GM20431 (cell line): ENCODE measurements around the gene MYPN.
"Not testable (repeated sequence)": the region's sequence is repeated elsewhere in the genome, so short reads cannot be mapped to it uniquely, and the experiment has no call there.

ENCODE experiments used
- in situ Hi-C: fragments of 300-500 bp; cut with MseI, MboI; formaldehyde crosslinking; loops from one replicate; pipeline ENCODE4 v1.15.0; 2020; ENCODE audit warnings: low sequenced_read_pairs; ENCODE audit not compliant: unreplicated experiment

MYPN gene, protein sequence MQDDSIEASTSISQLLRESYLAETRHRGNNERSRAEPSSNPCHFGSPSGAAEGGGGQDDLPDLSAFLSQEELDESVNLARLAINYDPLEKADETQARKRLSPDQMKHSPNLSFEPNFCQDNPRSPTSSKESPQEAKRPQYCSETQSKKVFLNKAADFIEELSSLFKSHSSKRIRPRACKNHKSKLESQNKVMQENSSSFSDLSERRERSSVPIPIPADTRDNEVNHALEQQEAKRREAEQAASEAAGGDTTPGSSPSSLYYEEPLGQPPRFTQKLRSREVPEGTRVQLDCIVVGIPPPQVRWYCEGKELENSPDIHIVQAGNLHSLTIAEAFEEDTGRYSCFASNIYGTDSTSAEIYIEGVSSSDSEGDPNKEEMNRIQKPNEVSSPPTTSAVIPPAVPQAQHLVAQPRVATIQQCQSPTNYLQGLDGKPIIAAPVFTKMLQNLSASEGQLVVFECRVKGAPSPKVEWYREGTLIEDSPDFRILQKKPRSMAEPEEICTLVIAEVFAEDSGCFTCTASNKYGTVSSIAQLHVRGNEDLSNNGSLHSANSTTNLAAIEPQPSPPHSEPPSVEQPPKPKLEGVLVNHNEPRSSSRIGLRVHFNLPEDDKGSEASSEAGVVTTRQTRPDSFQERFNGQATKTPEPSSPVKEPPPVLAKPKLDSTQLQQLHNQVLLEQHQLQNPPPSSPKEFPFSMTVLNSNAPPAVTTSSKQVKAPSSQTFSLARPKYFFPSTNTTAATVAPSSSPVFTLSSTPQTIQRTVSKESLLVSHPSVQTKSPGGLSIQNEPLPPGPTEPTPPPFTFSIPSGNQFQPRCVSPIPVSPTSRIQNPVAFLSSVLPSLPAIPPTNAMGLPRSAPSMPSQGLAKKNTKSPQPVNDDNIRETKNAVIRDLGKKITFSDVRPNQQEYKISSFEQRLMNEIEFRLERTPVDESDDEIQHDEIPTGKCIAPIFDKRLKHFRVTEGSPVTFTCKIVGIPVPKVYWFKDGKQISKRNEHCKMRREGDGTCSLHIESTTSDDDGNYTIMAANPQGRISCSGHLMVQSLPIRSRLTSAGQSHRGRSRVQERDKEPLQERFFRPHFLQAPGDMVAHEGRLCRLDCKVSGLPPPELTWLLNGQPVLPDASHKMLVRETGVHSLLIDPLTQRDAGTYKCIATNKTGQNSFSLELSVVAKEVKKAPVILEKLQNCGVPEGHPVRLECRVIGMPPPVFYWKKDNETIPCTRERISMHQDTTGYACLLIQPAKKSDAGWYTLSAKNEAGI (N-terminal part only)

GRCh38 chr10:68109331-68109730 lies at the start of gene MYPN:
MYPN (plus strand) TSS chr10:68109488; CDS start chr10:68121439, 11,951 bp downstream.
- in situ Hi-C loops = no loop called here

- in situ Hi-C loops = no loop called here
Observed at GRCh38 chr10:68067029-68067428, 42.3 kb upstream of the MYPN start.

DNA sequence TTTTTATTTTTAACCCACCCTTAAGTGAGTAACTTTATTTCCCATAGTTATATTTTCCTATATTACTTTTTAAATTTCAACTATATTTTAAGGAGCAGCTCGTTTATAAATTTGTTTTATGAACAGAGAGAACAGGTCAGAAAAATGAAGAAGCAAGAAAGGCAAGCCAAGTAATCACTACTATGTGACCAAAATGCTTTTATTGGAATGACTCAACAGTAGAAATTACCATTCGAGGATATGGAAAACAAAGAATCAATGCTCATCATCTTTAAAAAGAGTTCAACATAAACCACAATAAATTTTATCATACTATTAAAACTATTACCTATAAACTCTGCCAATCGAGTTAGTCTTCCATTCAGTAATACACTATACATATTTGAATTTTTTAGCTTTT lies 41.8 kb upstream of the MYPN start:
- in situ Hi-C loops = no loop called here

GRCh38 chr10:68073631-68074030 lies 35.7 kb upstream of the MYPN start:
- in situ Hi-C loops = no loop called here

DNA sequence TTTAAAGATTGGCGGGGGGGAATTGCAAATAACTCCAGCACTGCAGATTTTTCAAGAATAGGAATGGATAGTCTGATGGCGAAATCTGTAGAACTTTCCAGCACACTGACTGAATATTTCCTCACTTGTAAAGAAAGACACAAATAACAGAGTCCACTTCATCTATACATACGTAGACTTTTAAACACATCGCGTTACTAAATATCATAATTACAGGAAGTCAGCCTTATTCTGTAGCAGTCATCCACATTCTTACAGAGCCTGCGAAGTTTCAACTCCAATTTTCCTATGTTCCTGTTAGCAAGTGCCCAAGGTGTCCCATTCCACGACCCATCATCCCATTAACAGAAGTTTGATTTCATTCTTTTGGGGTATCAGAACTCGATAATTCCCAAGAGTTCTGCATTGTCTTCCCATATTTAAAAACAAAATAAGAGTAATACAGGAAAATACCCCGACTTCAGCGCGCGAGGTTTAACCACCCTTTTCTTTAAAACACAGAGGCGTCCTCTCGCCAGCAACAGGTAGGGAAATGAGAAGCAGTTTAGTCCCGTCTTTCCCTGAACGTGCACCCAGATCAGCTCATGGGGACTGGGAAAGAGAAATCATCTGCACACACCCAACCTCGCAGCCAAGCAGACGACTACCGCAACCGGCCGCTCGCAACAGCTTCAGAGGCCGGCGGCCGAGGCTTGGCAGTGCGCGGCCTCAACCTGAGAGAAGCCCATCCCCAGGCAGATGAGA lies 35.1 kb upstream of the MYPN start:
- in situ Hi-C loops = no loop called here

DNA sequence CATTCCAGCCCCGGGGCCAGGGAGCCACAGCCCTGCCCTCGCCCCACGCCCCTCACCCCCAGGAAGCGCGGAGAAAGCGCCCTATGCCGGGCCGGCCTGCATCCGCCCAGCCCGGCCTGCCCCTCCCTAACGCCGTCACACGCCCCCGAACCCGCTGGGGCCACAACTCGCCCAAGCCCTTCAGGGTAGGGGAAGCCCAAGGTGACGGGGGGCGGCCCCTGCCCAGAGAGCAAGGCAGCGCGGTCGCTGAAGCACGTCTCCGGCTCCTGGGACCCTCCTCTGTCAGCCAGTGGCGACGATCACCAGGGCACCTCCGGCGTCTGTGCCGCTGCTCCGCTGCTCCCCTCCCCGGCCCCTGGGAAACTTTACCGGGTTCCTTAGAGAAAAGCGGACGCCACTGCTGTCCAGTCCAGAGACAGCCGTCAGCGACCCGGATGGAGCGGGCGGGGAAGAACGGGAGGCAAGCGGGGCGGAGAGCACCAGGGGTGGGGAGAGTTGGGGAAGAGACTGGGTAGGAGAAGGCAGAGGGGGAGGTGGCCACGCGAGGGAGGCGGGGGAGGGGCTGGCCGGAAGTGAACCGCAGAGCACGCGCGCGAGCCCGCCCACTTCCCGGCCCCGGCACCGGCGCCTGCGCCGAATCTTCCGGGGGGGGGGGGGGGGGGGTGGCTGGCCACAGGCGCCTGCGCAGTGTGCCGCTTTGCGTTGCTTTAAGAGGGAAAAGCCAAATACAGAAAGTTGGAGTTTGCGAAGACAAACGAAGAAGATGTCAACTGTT lies 34.3 kb upstream of the MYPN start, which contains the start of gene HERC4:
HERC4 (minus strand) TSS at position 509 of the 775 bp plus-strand sequence. CDS start 2,175 bp downstream, outside the sequence.
- in situ Hi-C loops = no loop called here

GRCh38 chr10:68075550-68076004 lies 33.7 kb upstream of the MYPN start:
- in situ Hi-C loops = no loop called here

DNA sequence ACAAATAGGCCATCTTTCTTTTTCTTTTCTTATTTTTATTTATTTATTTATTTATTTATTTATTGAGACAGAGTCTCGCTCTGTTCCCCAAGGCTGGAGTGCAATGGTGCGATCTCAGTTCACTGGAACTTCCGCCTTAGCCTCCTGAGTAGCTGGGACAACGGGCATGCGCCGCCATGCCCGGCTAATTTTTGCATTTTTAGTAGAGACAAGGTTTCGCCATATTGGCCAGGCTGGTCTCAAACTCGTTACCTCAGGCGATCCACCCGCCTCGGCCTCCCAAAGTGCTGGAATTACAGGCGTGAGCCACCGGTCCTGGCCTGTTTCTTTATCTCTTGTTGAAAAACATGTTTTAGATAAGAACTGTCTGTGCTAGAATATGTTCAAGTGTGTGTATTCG lies 33.2 kb upstream of the MYPN start:
- in situ Hi-C loops = not testable (repeated sequence)

DNA sequence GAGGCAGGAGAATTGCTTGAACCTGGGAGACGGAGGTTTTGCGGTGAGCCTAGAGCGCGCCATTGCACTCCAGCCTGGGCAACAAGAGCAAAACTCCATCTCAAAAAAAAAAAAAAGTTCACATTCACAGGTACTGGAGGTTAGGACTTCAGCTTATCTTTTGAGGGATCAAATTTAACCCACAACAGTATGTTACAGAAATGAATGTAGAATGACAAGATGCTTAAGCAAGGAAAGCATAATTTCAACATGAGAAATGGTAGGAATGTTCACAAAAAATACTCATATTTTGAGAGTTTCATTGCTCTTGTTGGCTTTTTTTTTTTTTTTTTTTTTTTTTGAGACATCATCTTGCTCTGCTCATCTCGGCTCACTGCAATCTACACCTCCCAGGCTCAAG lies 32.3 kb upstream of the MYPN start:
- in situ Hi-C loops = no loop called here

DNA sequence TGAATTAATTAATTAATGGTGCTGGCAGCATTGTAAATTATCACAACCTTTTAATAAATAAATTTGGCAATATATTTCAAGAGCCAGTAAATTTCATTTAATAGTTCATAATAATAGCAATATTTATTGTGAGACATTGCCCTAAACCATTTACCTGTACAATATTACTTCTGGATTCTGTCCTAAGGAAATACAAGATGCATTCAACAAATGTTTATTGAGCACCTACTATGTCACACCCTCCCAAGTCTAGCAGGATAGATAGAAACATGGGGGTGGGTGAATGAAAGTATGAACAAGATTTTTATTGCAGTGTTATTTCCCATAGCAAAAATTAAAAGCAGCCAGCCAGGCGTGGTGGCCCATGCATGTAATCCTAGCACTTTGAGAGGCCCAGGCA lies 29.9 kb upstream of the MYPN start:
- in situ Hi-C loops = no loop called here

DNA sequence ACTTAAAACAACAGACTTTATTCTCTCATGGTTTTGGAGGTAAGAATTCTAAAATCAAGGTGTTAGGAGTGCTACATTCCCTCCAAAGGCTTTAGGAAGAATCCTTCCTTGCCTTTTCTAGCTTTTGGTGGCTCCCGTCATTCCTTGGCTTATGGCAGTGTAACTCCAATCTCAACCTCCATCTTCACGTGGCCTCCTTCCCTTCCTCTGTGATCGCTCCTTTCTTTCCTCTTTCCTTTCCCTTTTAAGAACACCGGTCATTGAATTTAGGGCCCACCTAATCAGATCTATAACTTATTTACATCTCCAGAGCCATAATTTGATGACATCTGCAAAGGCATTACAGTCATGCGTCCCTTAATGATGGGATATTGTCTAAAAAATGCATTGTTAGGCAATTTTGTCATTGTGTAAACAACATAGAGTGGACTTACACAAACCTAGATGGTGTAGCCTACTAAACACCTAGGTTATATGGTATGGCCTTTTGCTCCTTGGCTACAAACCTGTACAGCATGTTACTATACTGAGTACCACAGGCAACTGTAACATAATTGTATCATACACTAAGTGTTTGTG lies 28.3 kb upstream of the MYPN start:
- in situ Hi-C loops = no loop called here

DNA sequence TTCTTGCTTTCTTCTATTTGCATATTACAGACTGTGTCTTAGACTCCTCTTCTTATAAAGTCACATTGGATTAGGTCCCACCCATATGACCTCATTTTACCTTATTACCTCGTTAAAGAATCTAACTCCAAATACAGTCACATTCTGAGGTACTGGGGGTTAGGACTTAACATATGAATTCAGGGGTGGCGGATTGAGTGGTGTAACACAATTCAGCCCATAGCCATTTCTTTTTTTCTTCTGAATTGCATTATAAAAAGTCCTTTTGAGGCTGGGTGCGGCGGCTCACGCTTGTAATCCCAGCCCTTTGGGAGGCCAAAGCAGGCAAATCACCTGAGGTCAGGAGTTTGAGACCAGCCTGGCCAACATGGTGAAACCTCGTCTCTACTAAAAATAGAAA lies 27.4 kb upstream of the MYPN start:
- in situ Hi-C loops = no loop called here

DNA sequence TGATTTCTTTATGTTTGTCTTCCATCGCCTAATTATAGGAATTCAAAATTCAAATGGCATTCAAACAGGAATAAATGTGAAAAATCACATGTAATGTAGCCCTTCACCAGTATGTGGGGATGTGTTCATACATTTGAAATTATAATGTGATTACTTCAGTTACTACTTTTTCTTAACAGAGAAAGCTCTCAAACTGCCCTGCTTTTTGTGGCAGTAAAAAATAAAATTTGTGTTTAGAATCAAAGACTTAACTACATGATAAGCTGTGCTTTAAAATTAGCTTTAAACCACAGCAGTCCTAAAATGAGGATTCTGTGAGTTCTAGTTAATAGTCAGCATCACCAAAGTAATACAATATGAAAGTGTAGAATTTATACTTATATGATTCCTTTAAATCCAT lies 26.4 kb upstream of the MYPN start:
- in situ Hi-C loops = no loop called here

DNA sequence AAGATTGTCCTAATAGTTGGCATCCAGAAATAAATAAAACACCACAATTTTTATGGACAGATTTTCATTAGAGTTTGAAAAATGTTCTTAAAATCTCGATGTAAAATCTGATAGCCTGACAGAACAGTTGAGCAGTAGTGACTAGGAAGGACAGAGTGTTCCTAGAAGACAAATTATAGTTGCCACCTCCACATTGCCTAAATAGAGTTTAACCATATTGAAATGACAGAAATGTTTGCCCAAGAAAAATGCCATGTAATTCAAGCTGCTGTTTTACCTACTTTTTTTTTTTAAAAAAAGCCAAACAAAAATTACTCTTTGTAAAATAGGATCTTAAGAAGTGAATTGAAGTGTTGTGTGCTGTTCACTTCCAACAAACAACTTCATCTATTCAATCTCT lies 25.3 kb upstream of the MYPN start:
- in situ Hi-C loops = no loop called here

DNA sequence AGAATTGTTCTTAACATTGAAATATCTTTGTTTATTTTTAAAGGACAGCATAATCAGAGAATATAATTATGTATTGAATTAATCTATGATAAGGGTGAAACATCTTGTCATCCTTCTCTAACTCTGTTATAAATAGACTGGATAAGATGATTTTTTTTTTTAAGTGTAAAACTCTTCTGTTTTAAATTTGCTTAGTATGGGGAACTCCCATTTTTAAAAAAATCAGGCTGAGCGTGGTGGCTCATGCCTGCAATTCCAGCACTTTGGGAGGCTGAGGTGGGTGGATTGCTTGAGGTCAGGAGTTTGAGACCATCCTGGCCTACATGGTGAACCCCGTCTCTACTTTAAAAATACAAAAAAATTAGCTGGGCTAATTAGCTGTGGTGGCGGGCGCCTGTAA lies 24.8 kb upstream of the MYPN start:
- in situ Hi-C loops = no loop called here

DNA sequence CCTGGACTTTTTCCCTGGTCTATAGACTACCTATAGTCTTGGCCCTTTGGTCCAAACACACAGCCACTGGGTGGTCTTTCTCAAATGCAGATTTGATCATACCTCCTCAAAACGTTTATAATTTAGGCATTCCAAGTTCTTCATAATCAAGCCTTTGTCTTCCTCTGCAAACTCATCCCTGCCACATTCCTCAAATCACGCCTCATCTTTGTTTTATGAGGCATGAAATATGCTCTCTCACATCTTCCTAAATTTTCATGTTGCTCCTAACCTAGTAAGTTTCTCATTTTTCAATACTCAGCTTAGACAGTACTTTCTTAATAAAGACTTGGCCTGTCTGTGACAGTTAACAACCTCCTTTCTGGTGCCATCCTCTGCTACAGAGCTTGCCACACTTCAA lies 23.3 kb upstream of the MYPN start:
- in situ Hi-C loops = no loop called here

DNA sequence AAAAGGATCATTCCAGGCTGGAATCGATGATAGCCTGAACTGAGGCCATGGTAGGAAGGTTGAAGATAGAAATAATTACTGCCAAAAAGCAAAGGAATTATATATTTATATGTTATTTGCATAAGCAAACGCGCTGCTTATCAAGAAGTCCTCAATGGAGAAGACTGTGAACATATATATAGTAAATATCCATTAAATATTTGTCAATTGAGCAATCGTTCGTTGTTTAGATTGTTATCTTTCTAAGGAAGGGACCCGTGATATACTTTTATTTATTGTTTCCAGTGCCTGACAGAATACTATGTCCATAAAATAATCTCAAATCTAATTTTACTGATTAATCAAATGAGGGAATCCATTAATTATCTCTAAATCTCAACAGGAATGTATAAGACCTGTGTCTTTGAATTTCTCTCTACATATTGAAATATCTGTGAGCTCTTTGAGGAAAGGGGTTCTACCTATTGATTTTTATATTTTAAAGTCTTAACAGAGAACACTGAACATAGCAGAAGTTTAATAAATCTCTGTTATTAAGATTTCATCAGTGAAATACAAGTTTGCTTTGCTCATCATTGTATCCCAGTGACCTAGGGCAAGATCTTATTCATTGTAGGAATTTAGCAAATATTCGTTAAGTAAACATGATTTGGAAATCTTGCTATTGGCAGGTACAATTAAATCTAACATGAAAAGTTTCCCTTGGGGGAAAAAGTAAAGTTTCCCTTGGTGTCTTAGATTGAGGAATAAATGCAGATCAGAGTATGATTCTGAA lies 22.2 kb upstream of the MYPN start:
- in situ Hi-C loops = no loop called here
